Measurements from ENCODE around the gene DENND6A. TPM values are rescaled to one million over a fixed set of nuclear protein-coding genes. Genes with fewer than 3 reads are reported as not detected.

DENND6A gene
- total and polyA plus RNA-seq, 7 donors = 4.5 to 11.3 (median 10.4) TPM

GRCh38 chr3:57582474-57583168 is 110.3 kb downstream of the DENND6A start:
- ATAC-seq = peak in 2 of 4 donors; percentile 30 to 40
- Histone ChIP-seq H3K4me1 (peaks cover 8% of the 10 kb centered on the region), H3K4me3 (no peak overlapping the region), H3K27ac (no peak overlapping the region), H3K9me3 (no peaks in the 10 kb centered on the region), H3K27me3 (ENCODE audit: insufficient read depth in 3 of 3, low read length in 2 of 3) (no peaks in the 10 kb centered on the region), H3K36me3 (ENCODE audit: insufficient read depth in 1 of 2, low read depth in 1 of 2) (peaks cover 6 to 63% of the 10 kb centered on the region in 2 donors)
- intact Hi-C loops (cut with DNase I) = no loop called here
- 94 to 97% (median 96%) methylated on average over 5 to 7 of the region's 7 CpGs for WGBS, 3 donors
- DNase-seq = no peak
- TF ChIP-seq, protein P1, sequence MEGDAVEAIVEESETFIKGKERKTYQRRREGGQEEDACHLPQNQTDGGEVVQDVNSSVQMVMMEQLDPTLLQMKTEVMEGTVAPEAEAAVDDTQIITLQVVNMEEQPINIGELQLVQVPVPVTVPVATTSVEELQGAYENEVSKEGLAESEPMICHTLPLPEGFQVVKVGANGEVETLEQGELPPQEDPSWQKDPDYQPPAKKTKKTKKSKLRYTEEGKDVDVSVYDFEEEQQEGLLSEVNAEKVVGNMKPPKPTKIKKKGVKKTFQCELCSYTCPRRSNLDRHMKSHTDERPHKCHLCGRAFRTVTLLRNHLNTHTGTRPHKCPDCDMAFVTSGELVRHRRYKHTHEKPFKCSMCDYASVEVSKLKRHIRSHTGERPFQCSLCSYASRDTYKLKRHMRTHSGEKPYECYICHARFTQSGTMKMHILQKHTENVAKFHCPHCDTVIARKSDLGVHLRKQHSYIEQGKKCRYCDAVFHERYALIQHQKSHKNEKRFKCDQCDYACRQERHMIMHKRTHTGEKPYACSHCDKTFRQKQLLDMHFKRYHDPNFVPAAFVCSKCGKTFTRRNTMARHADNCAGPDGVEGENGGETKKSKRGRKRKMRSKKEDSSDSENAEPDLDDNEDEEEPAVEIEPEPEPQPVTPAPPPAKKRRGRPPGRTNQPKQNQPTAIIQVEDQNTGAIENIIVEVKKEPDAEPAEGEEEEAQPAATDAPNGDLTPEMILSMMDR (IDR thresholded peaks at IDR 0.05) = no peak

GRCh38 chr3:57577801-57578200 is 115.1 kb downstream of the DENND6A start:
- no peak for DNase-seq
- Histone ChIP-seq H3K4me3 (no peak overlapping the region), H3K27ac (no peak overlapping the region), H3K27me3 (ENCODE audit: insufficient read depth in 3 of 3, low read length in 2 of 3) (no peaks in the 10 kb centered on the region), H3K9me3 (no peaks in the 10 kb centered on the region), H3K36me3 (ENCODE audit: insufficient read depth in 1 of 2, low read depth in 1 of 2) (peaks cover 3 to 96% of the 10 kb centered on the region in 2 donors), H3K4me1 (no peaks in the 10 kb centered on the region)
- no peak for ATAC-seq
- 93 to 95% (median 94%) methylated on average over 9 of the region's 9 CpGs for WGBS, 3 donors
- intact Hi-C loops (cut with DNase I) = no loop called here
- TF ChIP-seq, protein P1 (IDR thresholded peaks at IDR 0.05) = no peak

DNA sequence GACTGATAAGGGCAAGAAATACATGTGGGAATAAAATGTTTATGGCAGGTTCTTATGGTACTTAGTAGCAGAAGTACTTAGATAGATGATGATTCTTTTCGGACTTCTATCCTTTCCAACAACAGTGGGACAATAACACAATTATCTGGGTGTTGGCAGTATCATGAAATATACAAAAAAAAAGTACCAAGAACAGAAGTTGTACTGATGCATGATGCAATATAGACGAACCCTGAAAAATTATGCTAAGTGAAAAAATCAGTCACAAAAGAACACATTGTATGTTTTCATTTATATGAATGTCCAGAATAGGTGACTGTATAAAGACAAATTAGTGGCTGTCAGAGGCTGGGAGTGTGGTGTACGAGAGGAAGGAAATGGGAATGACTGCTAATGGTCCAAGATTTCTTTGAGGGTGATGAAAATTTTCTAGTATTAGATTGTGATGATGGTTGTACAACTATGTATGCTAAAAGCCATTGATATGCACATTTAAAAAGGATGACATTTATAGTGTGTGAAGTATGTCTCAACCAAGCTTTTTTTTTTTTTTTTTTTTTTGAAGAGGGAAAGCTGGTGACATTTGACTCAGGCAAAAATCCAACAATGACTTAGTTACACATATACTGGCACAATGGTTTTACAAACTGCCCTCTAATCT is 116.8 kb downstream of the DENND6A start:
- Histone ChIP-seq H3K27ac (no peak overlapping the region), H3K27me3 (ENCODE audit: insufficient read depth in 3 of 3, low read length in 2 of 3) (no peaks in the 10 kb centered on the region), H3K4me1 (no peaks in the 10 kb centered on the region), H3K9me3 (no peaks in the 10 kb centered on the region), H3K36me3 (ENCODE audit: insufficient read depth in 1 of 2, low read depth in 1 of 2) (peaks cover 3 to 97% of the 10 kb centered on the region in 2 donors), H3K4me3 (no peak overlapping the region)
- DNase-seq = no peak
- ATAC-seq = peak in 1 of 4 donors; percentile 57
- intact Hi-C loops (cut with DNase I) = no loop called here
- 58 to 76% (median 59%) methylated on average over 3 of the region's 3 CpGs for WGBS, 3 donors
- TF ChIP-seq, protein P1 (IDR thresholded peaks at IDR 0.05) = no peak

Other genes starting within 250 kb of the DENND6A start
- under 1 TPM; 0.04 to 0.34 (median 0.08) TPM for gene DNAH12, start 148.7 kb downstream of the DENND6A start, total RNA-seq
- under 1 TPM in 2 of 3 donors, not detected in 1; under 0.01 to 0.27 TPM for gene DNAH12, start 148.7 kb downstream of the DENND6A start, polyA plus RNA-seq
- gene PDE12, start 136.8 kb downstream of the DENND6A start, total RNA-seq = 10 to 100 TPM; 11.8 to 20.6 (median 17.2) TPM
- 10 to 100 TPM in 1 of 3 donors, 1 to 10 TPM in 2; 5.9 to 16.3 (median 8.0) TPM for gene PDE12, start 136.8 kb downstream of the DENND6A start, polyA plus RNA-seq
- gene ARF4, start 95.7 kb downstream of the DENND6A start, total RNA-seq = 10 to 100 TPM; 37.7 to 76.7 (median 44.7) TPM
- gene ARF4, start 95.7 kb downstream of the DENND6A start, polyA plus RNA-seq = 100 to 1,000 TPM in 1 of 3 donors, 10 to 100 TPM in 2; 54.3 to 127 (median 96.1) TPM
- gene SLMAP, start 63.2 kb upstream of the DENND6A start, total RNA-seq = 100 to 1,000 TPM; 106 to 180 (median 124) TPM
- gene SLMAP, start 63.2 kb upstream of the DENND6A start, polyA plus RNA-seq = 10 to 100 TPM; 31.2 to 82.4 (median 40.6) TPM